Lung (tissue), 12 donors: ENCODE measurements around the gene CD4. TPM values are rescaled to one million over a fixed set of nuclear protein-coding genes. Genes with fewer than 3 reads are reported as not detected.

Source experiments
- ATAC-seq: fragments of 200-7000 bp; cut with Tn5 transposase; one replicate; pipeline ENCODE4 v1.9.1; 2020; ENCODE audit warnings: moderate number of reproducible peaks; ENCODE audit not compliant: insufficient read depth, low FRiP score
- DNase-seq, 3 donors: peaks; one replicate each; pipeline ENCODE4 v3.0.0-alpha.2; 2013 to 2017
- H3K27ac ChIP-seq, 2 donors: one replicate each; pipeline ENCODE4 v1.5.1; 2013; ENCODE audit warnings: mild to moderate bottlenecking in 2 of 2, moderate library complexity in 2 of 2, control low read depth in 1 of 2, inconsistent platforms in 1 of 2, low read depth in 1 of 2, low read length in 1 of 2
- H3K27me3 ChIP-seq, 3 donors: one replicate each; pipeline ENCODE4 v1.5.1; 2013; ENCODE audit warnings: low read length in 2 of 3; ENCODE audit not compliant: control insufficient read depth in 3 of 3, insufficient read depth in 3 of 3
- H3K36me3 ChIP-seq, 4 donors: one replicate each; pipeline ENCODE4 v1.5.1; 2013; ENCODE audit warnings: low read length in 4 of 4, mild to moderate bottlenecking in 1 of 4, moderate library complexity in 1 of 4; ENCODE audit not compliant: control insufficient read depth in 4 of 4, insufficient read depth in 4 of 4
- H3K4me1 ChIP-seq, 5 donors: one replicate each; pipeline ENCODE4 v1.5.1; 2013; ENCODE audit warnings: low read length in 5 of 5, mild to moderate bottlenecking in 2 of 5, moderate library complexity in 1 of 5; ENCODE audit not compliant: control insufficient read depth in 5 of 5, insufficient read depth in 5 of 5
- H3K4me3 ChIP-seq: one replicate; pipeline ENCODE4 v1.5.1; 2013; ENCODE audit warnings: mild to moderate bottlenecking, control low read depth, moderate library complexity
- H3K9ac ChIP-seq, 2 donors: one replicate each; pipeline ENCODE4 v1.5.1; 2013; ENCODE audit warnings: low read length in 2 of 2, control low read depth in 1 of 2; ENCODE audit not compliant: insufficient read depth in 1 of 2
- H3K9me3 ChIP-seq, 4 donors: one replicate each; pipeline ENCODE4 v1.5.1; 2013; ENCODE audit warnings: low read length in 3 of 4, mild to moderate bottlenecking in 1 of 4, moderate library complexity in 1 of 4; ENCODE audit not compliant: control insufficient read depth in 4 of 4, insufficient read depth in 3 of 4
- CTCF ChIP-seq: IDR thresholded peaks from 2 replicates; pipeline ENCODE4 v1.5.1; 2012; ENCODE audit warnings: mild to moderate bottlenecking; ENCODE audit errors: control extremely low read depth, extremely low read depth
- WGBS, 2 donors: extraction: QIAGEN DNeasy Blood & Tissue Kit; methylation state at CpG; one replicate each; pipeline ENCODE4 v1.1.7; 2013; 5-methylcytosine and 5-hydroxymethylcytosine counted together
- polyA plus RNA-seq, 2 donors: library from polyadenylated mRNA; stranded (reverse); fragments of 200-250 nt; gene quantifications; one replicate each; pipeline ENCODE4 v1.2.1, GENCODE V29; 2013
- total RNA-seq, 2 donors: library from RNA; depleted of rRNA in 1 of 2; stranded (reverse); fragments of >200 nt in 1 of 2; gene quantifications; one replicate each; pipeline ENCODE4 v1.2.1, GENCODE V29; 2014 to 2021
- donor health status: control.
- donor health status: control.
- donor health status: Bipolar disorder and iron deficiency.
- donor health status: healthy.
- donor health status: DM: yes; HTN: yes; CAD: no.

The CD4 gene
- total and polyA plus RNA-seq, 4 donors = 20.6 to 83.7 (median 53.0) TPM

- Histone ChIP-seq H3K4me3 (no peak overlapping the region), H3K27ac (peak overlapping the region in 1 of 2 donors; percentile 94), H3K4me1 (peaks cover 0 to 15% (median 0%) of the 10 kb centered on the region in 5 donors), H3K9ac (no peak overlapping the region), H3K36me3 (peaks cover 0 to 16% (median 12%) of the 10 kb centered on the region in 4 donors), H3K27me3 (no peaks in the 10 kb centered on the region), H3K9me3 (no peaks in the 10 kb centered on the region)
- WGBS, 2 donors = 85 to 94% methylated on average over 6 of the region's 6 CpGs
- DNase-seq (no peak), ATAC-seq (no peak)
- no peak for TF ChIP-seq CTCF
Observed at GRCh38 chr12:6833189-6833890, 44.0 kb downstream of the CD4 start.

GRCh38 chr12:6834254-6834653 is 44.9 kb downstream of the CD4 start:
- no peaks in the 10 kb centered on the region for H3K9me3 ChIP-seq
- no peak overlapping the region for H3K4me3 ChIP-seq
- peaks cover 0 to 23% (median 14%) of the 10 kb centered on the region in 4 donors for H3K36me3 ChIP-seq
- H3K27me3 ChIP-seq = no peaks in the 10 kb centered on the region
- no peak for TF ChIP-seq CTCF
- DNase-seq (no peak), ATAC-seq (no peak)
- H3K4me1 ChIP-seq = peaks cover 0 to 10% (median 0%) of the 10 kb centered on the region in 5 donors
- peak overlapping the region in 1 of 2 donors; percentile 94 for H3K27ac ChIP-seq
- no peak overlapping the region for H3K9ac ChIP-seq
- 92 to 95% methylated on average over 1 of the region's 1 CpG for WGBS, 2 donors

- peaks cover 0 to 23% (median 14%) of the 10 kb centered on the region in 4 donors for H3K36me3 ChIP-seq
- no peak overlapping the region for H3K9ac ChIP-seq
- no peak overlapping the region for H3K27ac ChIP-seq
- no peaks in the 10 kb centered on the region for H3K27me3 ChIP-seq
- 88% methylated on average over 5 of the region's 5 CpGs for WGBS, 2 donors
- no peaks in the 10 kb centered on the region for H3K9me3 ChIP-seq
- DNase-seq (no peak), ATAC-seq (no peak)
- H3K4me1 ChIP-seq = peaks cover 0 to 4% (median 0%) of the 10 kb centered on the region in 5 donors
- no peak for TF ChIP-seq CTCF
- H3K4me3 ChIP-seq = no peak overlapping the region
Observed at GRCh38 chr12:6834873-6835272, 45.5 kb downstream of the CD4 start.

- H3K36me3 ChIP-seq = peaks cover 0 to 17% (median 11%) of the 10 kb centered on the region in 4 donors
- H3K27me3 ChIP-seq = no peaks in the 10 kb centered on the region
- no peaks in the 10 kb centered on the region for H3K4me1 ChIP-seq
- 95 to 98% methylated on average over 16 of the region's 16 CpGs for whole genome bisulfite sequencing, 2 donors
- no peak overlapping the region for H3K27ac ChIP-seq
- no peak for TF ChIP-seq CTCF
- no peak for DNase-seq
- H3K4me3 ChIP-seq = no peak overlapping the region
- H3K9me3 ChIP-seq = no peaks in the 10 kb centered on the region
- no peak overlapping the region for H3K9ac ChIP-seq
- no peak for ATAC-seq
Observed at GRCh38 chr12:6836851-6837250, 47.5 kb downstream of the CD4 start.
